ENCODE results near the gene CCDC197. TPM values are rescaled to one million over a fixed set of nuclear protein-coding genes. Genes with fewer than 3 reads are reported as not detected.

CCDC197 gene
- polyA plus RNA-seq, 1 donor: 0.13 TPM

GRCh38 chr14:94042433-94043091 lies 45.5 kb downstream of the CCDC197 start:
- DNase-seq (ENCODE audit: low read depth): no peak

GRCh38 chr14:94043111-94043755 lies 46.1 kb downstream of the CCDC197 start:
- no peak for DNase-seq (ENCODE audit: low read depth)

DNA sequence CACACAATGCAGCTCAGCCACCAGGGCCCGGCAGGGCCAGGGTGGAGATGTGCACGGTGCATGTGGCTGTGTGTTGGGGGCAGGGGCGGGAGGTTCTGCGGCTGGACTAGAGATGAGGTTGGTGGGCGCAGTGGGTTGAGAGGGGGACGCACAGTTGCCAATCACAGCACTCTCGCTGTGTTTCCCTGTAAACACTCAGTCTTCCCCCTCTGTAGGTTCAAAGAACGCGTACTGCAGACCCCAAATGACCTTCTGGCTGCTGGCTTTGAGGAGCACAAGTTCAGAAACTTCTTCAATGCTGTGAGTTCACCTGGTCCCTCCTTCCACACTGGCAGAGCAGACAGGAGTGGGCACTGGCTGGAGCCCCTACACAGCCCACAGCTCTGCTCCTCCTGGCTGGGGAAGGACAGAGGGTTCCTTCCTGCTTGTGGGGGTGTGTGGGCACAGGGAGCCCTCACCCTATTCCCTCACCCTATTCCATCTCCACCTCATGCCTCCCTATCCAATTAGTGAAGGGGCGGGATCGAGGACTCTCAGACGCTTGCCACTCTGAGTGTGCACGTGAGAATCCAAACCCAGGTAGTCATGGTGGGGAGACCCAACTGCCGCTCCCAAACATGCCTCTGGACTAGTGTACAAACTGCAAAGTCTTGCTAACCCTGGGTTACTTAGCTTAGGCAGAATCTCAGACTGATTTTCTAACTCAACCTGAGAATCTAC lies 46.8 kb downstream of the CCDC197 start:
- DNase-seq (ENCODE audit: low read depth): no peak

- no peak for DNase-seq (ENCODE audit: low read depth)
Observed at GRCh38 chr14:94044476-94045091, 47.5 kb downstream of the CCDC197 start.

DNA sequence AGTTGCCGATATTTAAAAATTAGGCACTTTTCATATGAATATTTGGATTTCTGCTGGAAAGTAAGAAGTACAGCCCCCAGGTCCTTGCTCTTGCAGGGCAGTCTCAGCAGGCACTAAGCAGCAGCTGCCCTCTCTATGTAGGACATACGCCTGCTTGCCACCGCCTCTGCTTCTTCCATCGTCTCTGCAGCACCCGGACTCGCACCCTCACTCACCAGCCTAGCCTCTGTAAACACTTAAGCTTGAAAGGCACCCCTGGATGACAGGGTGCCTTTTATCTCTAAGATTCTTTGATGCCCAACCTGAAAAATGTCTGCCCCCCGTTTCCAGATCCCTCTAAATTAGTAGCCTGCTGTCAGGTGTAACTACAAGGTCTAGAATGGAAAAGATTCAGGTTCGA lies 48.0 kb downstream of the CCDC197 start:
- no peak for DNase-seq (ENCODE audit: low read depth)

- DNase-seq (ENCODE audit: low read depth): no peak
Observed at GRCh38 chr14:94045563-94046345, 48.7 kb downstream of the CCDC197 start.

GRCh38 chr14:94046696-94047250 lies 49.7 kb downstream of the CCDC197 start:
- no peak for DNase-seq (ENCODE audit: low read depth)

- no peak for DNase-seq (ENCODE audit: low read depth)
Observed at GRCh38 chr14:94047581-94047980, 50.5 kb downstream of the CCDC197 start.

GRCh38 chr14:94048691-94049624 lies 51.9 kb downstream of the CCDC197 start:
- DNase-seq (ENCODE audit: low read depth): no peak

DNA sequence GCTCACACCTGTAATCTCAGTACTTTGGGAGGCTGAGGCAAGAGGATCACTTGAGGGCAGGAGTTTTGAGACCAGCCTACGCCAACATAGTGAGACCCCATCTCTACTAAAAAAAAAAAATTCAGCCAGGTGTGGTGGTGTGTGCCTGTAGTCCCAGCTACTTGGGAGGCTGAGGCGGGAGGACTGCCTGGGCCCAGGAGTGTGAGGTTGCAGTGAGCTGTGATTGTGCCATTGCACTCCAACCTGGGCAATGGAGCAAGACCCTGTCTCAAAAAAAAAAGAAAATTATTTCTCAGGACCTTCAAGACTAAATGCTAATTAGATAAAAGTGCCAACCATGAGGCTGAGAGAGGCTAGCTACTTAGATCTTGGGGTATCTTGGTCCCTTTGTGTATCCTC lies 52.5 kb downstream of the CCDC197 start:
- DNase-seq (ENCODE audit: low read depth): no peak

GRCh38 chr14:94050231-94050880 lies 53.3 kb downstream of the CCDC197 start:
- no peak for DNase-seq (ENCODE audit: low read depth)

- DNase-seq (ENCODE audit: low read depth): no peak
Observed at GRCh38 chr14:94051115-94051514, 54.0 kb downstream of the CCDC197 start.

DNA sequence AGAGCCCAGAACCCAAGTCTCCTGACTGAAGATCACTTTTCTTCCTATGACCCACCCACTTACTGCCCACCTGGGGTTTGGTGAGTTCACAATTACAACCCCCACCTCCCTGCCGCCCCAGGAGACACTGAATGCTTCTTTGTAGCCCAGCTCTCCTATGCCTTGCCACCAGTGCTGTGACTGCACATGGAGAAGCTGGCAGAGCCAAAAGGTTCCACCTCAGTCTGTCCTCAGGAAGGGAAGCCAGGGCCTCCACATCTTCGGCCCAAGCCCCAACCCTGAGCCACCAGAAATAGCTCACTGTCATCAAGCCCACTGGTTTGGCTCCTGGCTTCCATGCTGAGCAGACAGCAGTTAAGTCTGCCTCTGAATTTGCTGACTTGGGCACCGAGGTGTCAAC lies 54.7 kb downstream of the CCDC197 start:
- DNase-seq (ENCODE audit: low read depth): no peak

DNA sequence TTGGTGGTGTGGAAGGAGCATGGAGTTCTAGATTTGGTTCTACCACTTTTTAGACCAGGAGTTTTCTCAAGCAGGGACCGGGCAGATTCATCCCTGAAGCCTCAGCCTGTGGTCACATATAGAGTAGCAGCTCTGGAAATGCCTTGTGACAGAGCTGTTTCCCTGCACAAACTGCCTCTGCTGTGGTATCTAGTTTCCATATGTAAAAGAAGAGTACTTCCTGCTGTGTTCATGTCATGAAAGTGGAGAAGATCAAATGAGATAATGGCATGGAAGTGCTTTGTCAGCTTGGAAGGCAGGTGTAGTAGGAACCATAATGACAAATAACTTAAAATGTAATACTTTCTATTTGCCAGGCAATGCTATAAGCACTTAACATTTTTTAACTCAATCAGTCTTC lies 55.1 kb downstream of the CCDC197 start:
- no peak for DNase-seq (ENCODE audit: low read depth)

DNA sequence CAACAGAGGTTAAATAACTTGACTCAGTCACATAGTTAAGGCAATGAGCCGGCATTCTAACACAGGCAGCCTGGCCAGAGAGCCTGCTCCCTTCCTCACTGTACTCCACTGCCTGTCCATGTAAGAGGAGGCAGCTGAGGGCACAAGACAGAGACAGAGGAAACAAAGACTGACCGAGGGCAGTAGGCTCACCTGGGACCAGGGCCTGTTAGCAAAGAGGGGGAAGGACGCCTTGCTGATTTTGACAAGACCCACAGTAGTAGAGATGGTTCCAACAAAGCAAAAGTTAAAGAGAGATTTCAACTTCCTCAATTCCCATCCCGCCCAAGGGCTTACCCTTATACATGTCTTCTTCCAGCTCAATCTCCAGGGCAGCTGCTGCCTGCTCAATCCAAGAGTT lies 55.6 kb downstream of the CCDC197 start:
- DNase-seq (ENCODE audit: low read depth): no peak

- no peak for DNase-seq (ENCODE audit: low read depth)
Observed at GRCh38 chr14:94054401-94054800, 57.3 kb downstream of the CCDC197 start.

DNA sequence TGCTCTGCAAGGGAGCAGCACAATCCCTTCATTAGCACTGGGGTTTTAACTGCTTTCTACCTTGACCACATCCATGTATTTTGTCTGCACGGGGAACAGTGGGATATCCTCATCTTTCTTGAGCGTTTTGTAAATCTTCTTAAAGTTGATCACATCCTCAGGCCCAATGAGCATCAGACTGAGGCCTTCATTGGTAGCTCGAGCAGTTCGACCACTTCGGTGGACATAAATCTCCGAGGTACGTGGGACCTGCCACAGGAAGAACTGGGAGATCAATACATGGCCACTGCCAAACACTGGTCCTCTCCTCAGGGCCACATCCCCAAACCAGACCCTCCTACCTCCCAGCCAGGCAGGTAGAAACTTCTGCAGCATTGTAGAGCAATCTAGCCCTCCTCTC lies 57.8 kb downstream of the CCDC197 start:
- no peak for DNase-seq (ENCODE audit: low read depth)

GRCh38 chr14:94056579-94057308 lies 59.6 kb downstream of the CCDC197 start:
- DNase-seq (ENCODE audit: low read depth): no peak

GRCh38 chr14:94058128-94058673 lies 61.1 kb downstream of the CCDC197 start:
- DNase-seq (ENCODE audit: low read depth): no peak
